GM18498 (cell line): ENCODE data around the gene ZNF593.
A peak's percentile ranks its signal among the peaks of the same experiment; 100 is the strongest.

ENCODE experiments used
- ATAC-seq: cut with Tn5 transposase; IDR thresholded peaks from one replicate; pipeline ENCODE4 v1.9.1; 2021; ENCODE audit warnings: mild to moderate bottlenecking, moderate library complexity; ENCODE audit not compliant: unreplicated experiment

The ZNF593 gene

GRCh38 chr1:26169669-26170471, at the start of gene ZNF593:
ZNF593 (plus strand) TSS chr1:26169908; CDS start chr1:26169984, 76 bp downstream.
- peak; percentile 95 for ATAC-seq

- ATAC-seq, result no peak
Observed at GRCh38 chr1:26121854-26122773, 47.6 kb upstream of the ZNF593 start.

- no peak for ATAC-seq
Observed at GRCh38 chr1:26122988-26123973, 46.4 kb upstream of the ZNF593 start.

GRCh38 chr1:26124418-26125331, 45.0 kb upstream of the ZNF593 start:
- no peak for ATAC-seq

DNA sequence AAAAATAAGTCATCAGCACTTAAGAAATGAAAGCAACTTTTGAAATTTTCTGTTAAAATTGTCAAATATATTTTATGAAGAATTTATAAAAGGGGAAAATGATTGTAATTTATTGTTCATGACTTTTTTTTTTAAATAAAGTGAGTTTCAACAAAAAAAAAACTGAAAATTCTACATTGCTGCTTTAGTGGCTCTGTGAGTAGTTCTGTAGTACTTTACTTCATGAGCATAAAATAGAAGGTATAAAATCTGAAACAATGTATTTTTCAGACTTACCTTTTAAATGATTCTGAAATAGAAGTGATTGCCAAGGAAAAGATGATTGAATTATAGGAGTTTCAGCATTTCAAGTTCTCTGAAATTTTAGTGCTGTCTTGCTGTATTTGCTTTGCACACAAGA, 44.3 kb upstream of the ZNF593 start:
- ATAC-seq, result no peak

DNA sequence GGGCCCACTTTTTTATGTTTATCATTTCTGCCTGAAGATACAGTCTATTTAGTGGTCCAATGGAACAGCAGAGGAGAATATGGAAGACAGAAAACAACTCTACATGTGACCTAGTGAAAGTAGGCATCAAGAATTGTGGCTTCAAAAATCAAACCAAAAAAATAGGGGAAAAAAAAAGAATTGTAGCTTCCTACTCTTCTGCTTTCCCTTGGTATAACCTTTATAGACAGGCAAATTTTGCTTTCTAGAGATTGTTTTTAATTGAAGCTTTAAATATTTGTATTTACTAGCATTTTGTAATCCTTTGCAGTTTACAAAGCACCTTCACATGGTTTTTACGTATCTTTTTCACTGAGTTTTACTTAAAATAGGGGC, 43.8 kb upstream of the ZNF593 start:
- ATAC-seq, result no peak

- ATAC-seq, result peak; percentile 88
Observed at GRCh38 chr1:26126321-26127084, 43.2 kb upstream of the ZNF593 start.

- ATAC-seq, result no peak
Observed at GRCh38 chr1:26127235-26128163, 42.2 kb upstream of the ZNF593 start.

GRCh38 chr1:26129778-26130177, 39.9 kb upstream of the ZNF593 start:
- no peak for ATAC-seq

DNA sequence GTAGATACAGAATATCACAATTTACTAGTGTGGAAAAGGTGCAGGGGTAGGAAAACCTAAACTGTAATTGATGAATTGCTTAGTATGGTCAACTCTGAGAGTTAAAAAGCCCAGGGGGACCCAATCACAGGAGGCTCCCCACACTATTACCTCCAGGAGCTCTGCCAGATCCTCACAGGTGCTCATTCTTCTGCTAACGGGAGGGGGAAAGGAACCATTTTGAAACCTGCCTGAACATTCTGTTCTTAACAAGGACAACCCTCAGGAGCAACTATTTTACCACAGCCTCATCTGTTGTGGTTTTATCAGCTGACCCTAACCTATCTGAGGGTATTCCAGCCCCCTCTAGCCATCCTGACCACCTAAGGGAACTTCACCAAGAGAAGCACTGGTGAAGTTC, 39.0 kb upstream of the ZNF593 start:
- ATAC-seq, result no peak

DNA sequence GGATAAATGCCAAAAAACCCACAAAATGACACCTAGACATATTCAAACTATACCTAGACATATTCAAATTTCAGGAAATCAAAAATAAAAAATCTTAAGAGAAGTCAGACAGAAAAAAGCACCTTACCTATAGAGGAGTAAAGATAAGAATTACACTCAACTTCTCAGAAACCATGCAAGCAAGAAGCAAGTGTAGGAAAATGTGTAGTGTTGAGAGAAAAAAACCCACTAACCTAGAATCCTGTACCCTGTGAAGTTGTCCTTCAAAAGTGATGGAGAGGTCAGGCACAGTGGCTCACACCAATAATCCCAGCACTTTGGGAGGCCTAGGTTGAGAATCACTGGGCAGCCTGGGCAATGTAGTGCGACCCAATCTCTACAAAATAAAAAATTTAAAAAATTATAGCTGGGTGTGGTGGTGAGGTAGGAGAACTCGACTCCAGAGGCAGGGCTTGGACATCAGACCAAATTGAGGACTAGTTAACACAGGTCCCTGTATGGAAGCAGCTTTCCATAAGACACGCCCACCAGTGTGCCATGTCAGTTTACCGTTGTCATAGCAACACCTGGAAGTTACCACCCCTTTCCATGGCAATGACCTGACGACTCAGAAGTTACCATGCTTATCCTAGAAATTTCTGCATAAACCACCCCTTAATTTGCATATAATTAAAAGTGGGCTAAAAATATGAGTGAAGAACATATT, 37.4 kb upstream of the ZNF593 start:
- ATAC-seq, result no peak

- ATAC-seq, result no peak
Observed at GRCh38 chr1:26132834-26133167, 36.9 kb upstream of the ZNF593 start.

GRCh38 chr1:26134466-26134865, 35.2 kb upstream of the ZNF593 start:
- ATAC-seq, result no peak

DNA sequence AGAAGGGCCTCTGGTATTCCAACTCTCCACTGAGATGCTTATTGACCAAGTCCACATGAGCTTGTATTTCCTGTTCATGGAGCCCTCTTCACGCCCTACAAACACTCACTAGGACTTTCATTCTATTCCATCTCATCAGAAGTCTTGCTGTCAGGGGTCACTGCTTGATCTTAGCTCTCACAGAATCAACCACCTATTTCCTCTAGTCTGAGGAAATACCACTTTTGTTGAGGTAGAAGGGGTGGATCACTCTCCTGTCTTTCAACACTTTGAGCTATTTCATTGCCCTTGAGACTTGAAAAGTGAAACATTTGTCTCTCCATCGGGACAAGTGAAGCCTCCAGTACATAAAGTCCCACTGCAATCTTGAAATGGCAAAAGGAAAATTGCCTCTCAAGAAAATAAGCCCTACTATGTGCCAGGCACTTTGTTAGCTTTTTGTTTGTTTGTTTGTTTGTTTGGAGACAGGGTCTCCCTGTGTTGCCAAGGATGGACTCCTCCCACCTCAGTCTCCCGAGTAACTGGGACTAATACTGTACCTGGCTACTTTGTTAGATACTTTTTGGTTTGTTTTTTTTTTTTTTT, 30.6 kb upstream of the ZNF593 start:
- ATAC-seq, result no peak

GRCh38 chr1:26142159-26142558, 27.5 kb upstream of the ZNF593 start:
- ATAC-seq, result no peak

DNA sequence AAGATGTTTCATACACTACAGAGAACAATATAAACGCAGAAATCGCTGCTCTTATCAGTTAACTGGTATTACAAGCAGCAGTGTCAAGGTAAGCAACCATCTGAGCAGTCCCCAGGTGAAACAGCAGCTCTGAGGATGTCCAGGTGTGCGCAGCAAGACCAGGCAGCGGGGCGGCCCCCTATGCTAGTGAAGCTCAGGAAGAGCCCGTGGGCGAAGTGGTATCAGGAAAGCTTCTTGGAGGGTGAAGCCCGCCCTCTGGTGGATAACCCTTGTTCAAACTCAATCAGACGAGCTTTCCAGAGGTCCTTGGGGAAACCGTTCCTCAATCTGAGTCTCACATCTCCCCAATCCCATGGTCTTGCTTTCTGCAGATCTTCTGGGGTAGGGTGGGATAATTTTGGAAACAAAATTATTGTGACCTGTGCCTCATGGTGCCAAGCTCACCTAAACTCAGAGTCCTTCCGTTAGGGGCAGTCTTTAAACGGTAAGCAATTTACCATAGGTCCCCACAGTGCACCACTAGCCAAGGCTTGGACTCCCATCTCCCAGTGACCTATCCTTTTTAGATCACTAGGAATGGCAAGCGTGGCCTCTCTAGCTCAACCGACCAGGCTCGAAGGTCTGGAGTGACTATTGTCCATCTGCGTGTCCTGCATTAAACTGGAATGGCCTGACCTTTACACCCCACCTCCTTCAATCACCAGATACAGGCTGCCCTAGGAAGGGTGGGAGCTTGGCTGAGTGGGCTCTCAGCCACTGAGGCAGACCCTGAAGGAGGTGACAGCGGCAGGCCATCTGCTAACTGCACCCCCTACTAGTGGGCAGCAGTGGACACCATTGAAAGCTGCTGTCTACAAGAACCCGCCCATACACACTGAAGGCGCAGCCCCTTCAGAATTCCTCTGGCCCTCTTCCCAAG, 24.4 kb upstream of the ZNF593 start:
- no peak for ATAC-seq
